ENCODE measurements around the gene EEA1. TPM values are rescaled to one million over a fixed set of nuclear protein-coding genes. Genes with fewer than 3 reads are reported as not detected.

EEA1 gene
- total RNA-seq, 1 experiment from 2014 or later: 14.9 TPM

DNA sequence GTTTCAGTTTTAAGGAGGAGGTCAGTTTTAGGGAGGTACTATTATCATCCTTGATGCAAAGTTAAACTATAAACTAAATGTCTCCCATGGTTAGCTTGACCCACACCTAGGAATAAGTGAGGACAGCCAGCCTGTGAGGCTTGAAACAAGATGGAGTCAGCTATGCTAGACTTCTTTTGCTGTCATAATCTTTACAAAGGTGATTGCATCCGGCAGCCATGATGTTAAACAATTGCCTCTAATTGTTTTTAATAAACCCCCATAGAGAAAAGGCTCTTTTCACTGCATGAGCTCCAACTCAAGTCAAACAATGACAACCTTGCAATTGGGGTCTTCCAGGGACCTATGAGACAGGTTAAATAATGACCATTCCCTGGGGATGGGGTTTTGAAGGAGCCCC, 45.7 kb upstream of the EEA1 start:
- no peak overlapping the region for H3K4ac ChIP-seq (ENCODE audit: low read depth, low read length)
- DNase-seq: no peak
- no peak overlapping the region for H3K27ac ChIP-seq (ENCODE audit: insufficient read length, low read depth, low read length)
- no peaks in the 10 kb centered on the region for H3K79me1 ChIP-seq (ENCODE audit: insufficient read depth, low read depth, low read length, poor library complexity, severe bottlenecking)
- no peak overlapping the region for H3K4me3 Mint-ChIP-seq
- H3K14ac ChIP-seq (ENCODE audit: insufficient read depth, low read length): no peak overlapping the region
- no peak overlapping the region for H2BK15ac ChIP-seq (ENCODE audit: low read depth, low read length)
- H4K91ac ChIP-seq (ENCODE audit: insufficient read length, low read depth, low read length): no peak overlapping the region
- H3K36me3 Mint-ChIP-seq (ENCODE audit: insufficient read depth in 1 of 3, low read depth in 3 of 3): peaks cover 0 to 11% (median 5%) of the 10 kb centered on the region in 3 experiments; a peak in 5 of 7 replicates
- no peaks in the 10 kb centered on the region for H3K4me1 Mint-ChIP-seq
- H3K9me3 Mint-ChIP-seq: peaks cover 10 to 12% of the 10 kb centered on the region in 2 experiments
- no CpG with 5 or more reads among the region's 1 CpG for WGBS (ENCODE audit: extremely low coverage, insufficient read length, low lambda C conversion rate)
- no peak overlapping the region for H2BK20ac ChIP-seq (ENCODE audit: low read depth, low read length, poor library complexity, severe bottlenecking)
- no peaks in the 10 kb centered on the region for H4K20me1 ChIP-seq (ENCODE audit: control insufficient read depth, insufficient read depth, insufficient read length)
- H3K23ac ChIP-seq (ENCODE audit: insufficient read length, low read depth, low read length): no peak overlapping the region
- no peak overlapping the region for H2BK12ac ChIP-seq (ENCODE audit: insufficient read length, low read depth, low read length)
- TF ChIP-seq, protein P1, sequence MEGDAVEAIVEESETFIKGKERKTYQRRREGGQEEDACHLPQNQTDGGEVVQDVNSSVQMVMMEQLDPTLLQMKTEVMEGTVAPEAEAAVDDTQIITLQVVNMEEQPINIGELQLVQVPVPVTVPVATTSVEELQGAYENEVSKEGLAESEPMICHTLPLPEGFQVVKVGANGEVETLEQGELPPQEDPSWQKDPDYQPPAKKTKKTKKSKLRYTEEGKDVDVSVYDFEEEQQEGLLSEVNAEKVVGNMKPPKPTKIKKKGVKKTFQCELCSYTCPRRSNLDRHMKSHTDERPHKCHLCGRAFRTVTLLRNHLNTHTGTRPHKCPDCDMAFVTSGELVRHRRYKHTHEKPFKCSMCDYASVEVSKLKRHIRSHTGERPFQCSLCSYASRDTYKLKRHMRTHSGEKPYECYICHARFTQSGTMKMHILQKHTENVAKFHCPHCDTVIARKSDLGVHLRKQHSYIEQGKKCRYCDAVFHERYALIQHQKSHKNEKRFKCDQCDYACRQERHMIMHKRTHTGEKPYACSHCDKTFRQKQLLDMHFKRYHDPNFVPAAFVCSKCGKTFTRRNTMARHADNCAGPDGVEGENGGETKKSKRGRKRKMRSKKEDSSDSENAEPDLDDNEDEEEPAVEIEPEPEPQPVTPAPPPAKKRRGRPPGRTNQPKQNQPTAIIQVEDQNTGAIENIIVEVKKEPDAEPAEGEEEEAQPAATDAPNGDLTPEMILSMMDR (conservative IDR thresholded peaks at IDR 0.05): no peak
- H2BK5ac ChIP-seq (ENCODE audit: insufficient read length, low read length): no peak overlapping the region
- H3K18ac ChIP-seq (ENCODE audit: insufficient read length, low read depth, low read length): no peak overlapping the region
- H3K9ac ChIP-seq (ENCODE audit: extremely low read depth, insufficient read length, low read length): no peak overlapping the region
- H2AFZ ChIP-seq (ENCODE audit: low read length): no peak overlapping the region
- peaks cover 6% of the 10 kb centered on the region for H3K9me3 ChIP-seq (ENCODE audit: control insufficient read depth, low read depth, low read length)
- H3K4me1 ChIP-seq (ENCODE audit: insufficient read depth, low read length): no peaks in the 10 kb centered on the region
- H4K5ac ChIP-seq (ENCODE audit: insufficient read length, low read depth, low read length): no peak overlapping the region
- H3K27ac Mint-ChIP-seq: no peak overlapping the region
- H2BK120ac ChIP-seq (ENCODE audit: low read depth, low read length, poor library complexity, severe bottlenecking): no peak overlapping the region
- no peaks in the 10 kb centered on the region for H3K79me2 ChIP-seq (ENCODE audit: insufficient read depth, low read length)
- no peak overlapping the region for H4K8ac ChIP-seq (replicated peaks; ENCODE audit: insufficient read length, low read depth, low read length)
- no peak overlapping the region for H2AK5ac ChIP-seq (ENCODE audit: insufficient read length, low read length)
- H3K56ac ChIP-seq (ENCODE audit: insufficient read length, low read depth, low read length): no peak overlapping the region
- no peak overlapping the region for H3K4me2 ChIP-seq (ENCODE audit: insufficient read depth, insufficient read length, low read length)
- no peaks in the 10 kb centered on the region for H3K27me3 ChIP-seq (ENCODE audit: insufficient read depth, low read length)
- H3K27me3 Mint-ChIP-seq (ENCODE audit: low read depth): no peaks in the 10 kb centered on the region
- no peaks in the 10 kb centered on the region for H3K23me2 ChIP-seq (ENCODE audit: insufficient read length, low read depth, low read length, poor library complexity, severe bottlenecking)
- no peak overlapping the region for H3T11ph ChIP-seq (ENCODE audit: low read length)

Measured in H9 (cell line).